OCI-LY3 (cell line): ENCODE results near the gene PPP1R9A.

ENCODE experiments used
- EZH2phosphoT487 ChIP-seq: fragments of 200-600 bp; shearing (Covaris generic); IDR thresholded peaks from 2 replicates; pipeline ENCODE4 v1.6.1; 2018; ENCODE audit warnings: antibody characterized with exemption, mixed run types, low read depth
- TF ChIP-seq, protein P1 (sequence below): fragments of 200-600, 300-600 bp; sonication (generic); IDR thresholded peaks from 2 replicates; pipeline ENCODE4 v1.5.1; 2014; ENCODE audit warnings: antibody characterized with exemption, low read length, low read depth

DNA sequence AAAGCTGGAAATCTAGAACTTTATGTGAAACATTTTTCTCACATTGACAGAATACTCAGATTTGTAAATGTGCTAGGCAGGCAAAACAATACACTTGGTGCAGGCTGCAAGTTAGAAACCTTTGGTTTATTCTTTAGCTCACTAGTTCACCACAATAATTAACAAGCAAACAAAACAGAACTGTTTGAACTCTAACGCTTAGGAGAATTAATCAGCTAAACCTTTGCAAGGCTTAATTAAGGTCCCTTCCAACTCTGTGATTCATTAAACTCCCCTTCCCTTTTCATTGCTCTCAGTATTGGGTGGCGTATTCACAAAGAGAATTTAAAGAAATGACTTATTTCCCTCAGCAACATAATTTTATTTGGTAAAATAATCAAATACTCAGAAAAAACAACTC is 317.9 kb downstream of the PPP1R9A start:
- TF ChIP-seq, protein P1, sequence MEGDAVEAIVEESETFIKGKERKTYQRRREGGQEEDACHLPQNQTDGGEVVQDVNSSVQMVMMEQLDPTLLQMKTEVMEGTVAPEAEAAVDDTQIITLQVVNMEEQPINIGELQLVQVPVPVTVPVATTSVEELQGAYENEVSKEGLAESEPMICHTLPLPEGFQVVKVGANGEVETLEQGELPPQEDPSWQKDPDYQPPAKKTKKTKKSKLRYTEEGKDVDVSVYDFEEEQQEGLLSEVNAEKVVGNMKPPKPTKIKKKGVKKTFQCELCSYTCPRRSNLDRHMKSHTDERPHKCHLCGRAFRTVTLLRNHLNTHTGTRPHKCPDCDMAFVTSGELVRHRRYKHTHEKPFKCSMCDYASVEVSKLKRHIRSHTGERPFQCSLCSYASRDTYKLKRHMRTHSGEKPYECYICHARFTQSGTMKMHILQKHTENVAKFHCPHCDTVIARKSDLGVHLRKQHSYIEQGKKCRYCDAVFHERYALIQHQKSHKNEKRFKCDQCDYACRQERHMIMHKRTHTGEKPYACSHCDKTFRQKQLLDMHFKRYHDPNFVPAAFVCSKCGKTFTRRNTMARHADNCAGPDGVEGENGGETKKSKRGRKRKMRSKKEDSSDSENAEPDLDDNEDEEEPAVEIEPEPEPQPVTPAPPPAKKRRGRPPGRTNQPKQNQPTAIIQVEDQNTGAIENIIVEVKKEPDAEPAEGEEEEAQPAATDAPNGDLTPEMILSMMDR, result no peak
- no peak for TF ChIP-seq EZH2phosphoT487
